GM19240 (cell line): ENCODE measurements around the gene ZBTB46.
"Not testable (repeated sequence)": the region's sequence is repeated elsewhere in the genome, so short reads cannot be mapped to it uniquely, and the experiment has no call there.

Experiments
- DNase-seq: peaks from one replicate; pipeline ENCODE4 v3.0.0; 2011; ENCODE audit warnings: low spot score; ENCODE audit not compliant: insufficient read length

ZBTB46 gene

GRCh38 chr20:63858393-63859165 lies 27.5 kb upstream of the ZBTB46 start:
- no peak for DNase-seq

DNA sequence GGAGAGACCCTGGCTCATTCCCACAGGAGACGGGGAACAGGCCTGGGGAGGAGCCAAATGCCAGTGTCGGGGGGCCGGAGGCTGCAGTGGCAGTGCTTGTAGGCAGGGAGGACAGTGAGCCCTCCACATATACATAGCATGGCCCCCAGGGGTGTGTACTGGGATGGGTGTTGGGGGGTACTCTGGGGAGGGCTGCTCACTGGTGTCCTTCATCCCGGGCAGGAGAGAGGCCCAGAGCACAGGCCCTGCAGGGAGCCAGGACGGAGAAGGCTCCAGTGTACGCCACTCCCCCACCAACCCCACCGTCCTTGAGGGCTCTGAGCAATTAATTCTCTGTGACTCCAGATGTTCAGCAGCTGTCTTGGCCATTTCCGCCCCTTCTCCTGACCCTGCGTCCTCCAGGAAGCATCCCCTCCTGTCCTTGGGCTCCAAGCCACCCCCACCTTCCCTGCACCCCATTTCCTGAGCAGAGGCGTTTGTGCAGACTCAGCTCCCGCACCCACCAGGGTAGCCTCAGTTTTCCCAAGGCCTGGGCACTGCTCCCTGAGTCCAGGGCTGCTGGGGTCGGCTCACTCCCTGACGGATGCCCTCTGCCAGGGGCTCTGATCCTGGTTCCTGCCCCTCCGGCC lies 26.8 kb upstream of the ZBTB46 start:
- no peak for DNase-seq

- DNase-seq: no peak
Observed at GRCh38 chr20:63856098-63856511, 25.0 kb upstream of the ZBTB46 start.

DNA sequence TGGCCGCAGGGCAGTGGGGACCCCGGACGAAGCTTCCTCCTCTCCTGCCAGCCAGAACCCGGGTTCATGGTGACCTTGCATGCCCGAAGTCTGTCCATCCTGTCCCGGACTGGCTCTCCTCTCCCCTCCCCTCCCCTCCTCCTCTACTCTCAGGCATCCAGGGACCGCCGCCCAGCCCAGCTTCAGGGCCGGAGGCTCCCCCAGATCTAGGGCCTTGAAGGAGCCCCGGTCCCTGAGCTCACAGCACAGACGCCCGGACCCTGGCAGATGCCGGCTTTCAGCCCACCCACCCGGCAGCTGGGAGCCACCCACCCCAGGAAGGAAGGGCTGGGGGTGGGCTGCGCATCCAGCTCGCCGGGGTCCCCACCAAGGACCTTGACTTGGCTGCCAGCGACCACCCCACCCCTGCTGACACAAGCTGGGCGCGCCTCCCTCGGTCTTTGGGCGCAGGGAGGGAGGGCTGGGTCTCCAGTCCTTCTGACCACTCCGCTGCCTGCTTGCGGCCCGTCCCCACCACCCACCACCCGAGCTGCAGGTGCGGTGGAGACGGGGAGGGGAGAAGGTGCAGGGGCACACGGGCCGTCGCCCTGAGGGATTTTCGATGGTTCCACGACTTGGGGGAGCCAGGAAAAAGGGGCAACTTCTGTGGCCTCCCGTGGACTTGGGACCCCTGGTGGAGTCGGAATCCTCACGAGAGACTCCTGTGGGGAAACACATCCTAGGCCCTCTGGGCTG lies 24.5 kb upstream of the ZBTB46 start:
- DNase-seq: no peak

GRCh38 chr20:63854766-63855362 lies 23.8 kb upstream of the ZBTB46 start:
- no peak for DNase-seq

- DNase-seq: no peak
Observed at GRCh38 chr20:63854069-63854765, 23.2 kb upstream of the ZBTB46 start.

DNA sequence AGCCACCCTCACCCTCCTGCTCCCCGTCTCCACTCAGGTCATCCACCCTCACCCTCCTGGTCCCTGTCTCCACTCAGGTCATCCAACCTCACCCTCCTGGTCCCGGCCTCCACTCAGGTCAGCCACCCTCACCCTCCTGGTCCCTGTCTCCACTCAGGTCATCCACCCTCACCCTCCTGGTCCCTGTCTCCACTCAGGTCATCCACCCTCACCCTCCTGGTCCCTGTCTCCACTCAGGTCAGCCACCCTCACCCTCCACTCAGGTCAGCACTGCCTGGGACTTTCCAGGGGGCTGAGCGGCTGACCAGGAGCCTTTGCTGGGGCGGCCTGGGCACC lies 22.6 kb upstream of the ZBTB46 start:
- not testable (repeated sequence) for DNase-seq

GRCh38 chr20:63851548-63851943 lies 20.5 kb upstream of the ZBTB46 start:
- DNase-seq: not testable (repeated sequence)

DNA sequence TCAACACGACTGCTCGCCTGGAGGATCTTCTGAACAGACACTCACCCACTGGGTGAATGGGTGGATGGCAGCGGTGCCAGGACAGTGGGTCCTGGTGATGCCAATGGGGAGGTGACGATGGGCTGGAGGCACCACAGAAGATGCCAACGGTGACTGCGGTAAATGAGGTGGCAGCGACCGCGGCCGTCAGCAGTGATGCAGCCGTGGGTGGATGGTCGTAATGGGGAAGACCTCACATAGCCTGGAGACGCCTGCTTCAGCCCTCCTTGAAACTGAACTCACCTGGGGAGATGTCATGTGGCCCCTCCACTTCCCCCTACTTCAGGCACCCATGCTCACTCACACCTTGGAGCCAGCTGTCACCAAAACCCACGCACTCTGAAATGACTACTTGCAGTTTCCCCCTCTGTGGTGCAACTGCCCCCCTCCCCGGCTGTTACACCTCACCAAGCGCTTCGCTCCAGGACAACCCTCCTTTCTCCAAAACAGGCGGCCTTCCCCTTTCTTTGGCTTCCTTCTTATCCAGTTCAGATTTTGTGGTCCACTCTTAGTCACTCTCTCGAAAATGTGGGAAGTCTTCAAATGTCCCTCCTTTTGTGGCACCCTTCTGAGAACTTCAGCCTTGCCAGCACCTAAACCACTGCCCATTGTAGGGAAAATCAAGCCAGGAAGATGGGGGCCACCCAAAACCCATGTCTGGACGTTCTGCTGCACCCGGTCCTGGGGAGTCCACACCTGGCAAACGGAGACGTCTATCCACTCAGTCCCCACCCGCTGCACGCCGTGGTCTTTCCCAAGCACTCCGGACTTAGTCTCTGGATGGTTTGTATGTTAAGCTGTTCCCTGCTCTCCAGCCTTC lies 19.9 kb upstream of the ZBTB46 start:
- DNase-seq: peak; percentile 99

DNA sequence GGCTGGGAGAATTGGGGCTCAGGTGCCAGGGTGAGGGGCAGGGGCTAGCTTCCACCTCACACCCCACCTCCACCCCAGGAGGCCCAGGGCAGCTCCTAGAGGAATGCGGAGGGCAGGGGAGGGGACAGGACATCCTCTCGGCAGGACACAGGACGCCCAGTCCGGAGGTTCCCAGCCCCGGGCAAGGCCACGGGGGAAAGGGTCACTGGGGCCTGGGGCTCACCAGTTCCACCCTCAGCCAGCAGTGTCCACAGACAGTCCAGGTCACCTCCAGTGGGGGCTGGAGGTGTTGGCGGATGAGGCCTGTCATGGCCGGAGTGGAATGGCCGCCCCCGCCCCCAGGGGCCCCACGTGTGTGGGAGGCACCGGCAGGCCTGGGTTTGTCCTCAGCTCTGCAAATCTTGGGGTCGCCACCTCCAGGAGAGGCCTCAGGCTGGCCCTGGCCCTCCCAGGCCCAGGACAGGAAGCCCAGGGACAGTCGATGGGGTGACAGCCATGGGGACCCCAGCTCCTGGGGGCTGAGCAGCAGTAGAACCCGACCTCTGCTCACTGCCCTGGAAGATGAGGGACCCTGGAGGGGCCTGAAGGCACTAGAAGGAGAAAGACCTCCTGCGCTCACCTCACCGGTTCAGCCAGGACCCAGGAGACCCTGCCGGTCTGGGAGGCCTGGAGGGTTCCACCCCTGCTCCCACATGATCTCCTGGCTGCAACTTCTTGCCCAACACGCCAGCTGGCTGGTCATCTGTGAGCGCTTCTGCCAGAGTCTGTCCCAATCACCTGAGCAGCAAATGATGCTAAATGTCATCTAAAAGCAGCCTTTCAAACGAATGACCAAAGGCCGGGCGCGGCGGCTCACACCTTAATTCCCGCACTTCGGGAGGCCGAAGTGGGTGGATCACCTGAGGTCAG lies 17.2 kb upstream of the ZBTB46 start:
- DNase-seq: no peak

GRCh38 chr20:63847237-63848002 lies 16.4 kb upstream of the ZBTB46 start:
- DNase-seq: no peak

DNA sequence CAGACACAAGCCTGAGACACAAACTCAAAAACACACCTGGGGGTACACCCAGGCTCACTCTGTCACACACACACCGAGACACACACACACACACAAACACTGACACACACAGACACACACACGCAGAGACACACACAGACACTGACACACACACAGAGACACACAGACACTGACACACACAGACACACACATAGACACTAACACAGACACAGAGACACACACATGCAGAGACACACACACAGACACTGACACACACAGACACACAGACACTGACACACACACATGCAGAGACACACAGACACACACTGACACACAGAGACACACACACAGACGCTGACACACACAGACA lies 15.8 kb upstream of the ZBTB46 start:
- no peak for DNase-seq

GRCh38 chr20:63846128-63846771 lies 15.2 kb upstream of the ZBTB46 start:
- no peak for DNase-seq

- DNase-seq: no peak
Observed at GRCh38 chr20:63844511-63844991, 13.5 kb upstream of the ZBTB46 start.

DNA sequence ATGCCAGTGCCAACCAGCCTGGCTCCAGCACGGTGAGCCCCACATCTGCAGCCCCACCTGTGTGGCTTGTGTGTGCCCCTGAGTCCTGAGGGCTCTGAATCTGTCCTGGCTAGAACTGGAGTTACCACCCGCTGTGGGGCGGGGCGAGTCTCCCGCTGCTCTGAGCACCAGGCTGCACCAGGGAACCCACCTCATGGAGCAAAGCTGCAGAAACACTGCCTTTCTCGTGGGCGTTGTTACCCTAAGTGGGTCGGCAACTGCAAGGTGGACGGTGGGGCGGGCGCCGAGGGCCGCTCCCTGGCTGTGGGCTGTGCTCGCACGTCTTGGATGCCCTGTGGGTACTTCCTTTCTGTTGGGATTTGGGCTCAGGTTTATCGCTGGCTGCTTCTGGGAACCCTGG lies 12.7 kb upstream of the ZBTB46 start:
- no peak for DNase-seq

DNA sequence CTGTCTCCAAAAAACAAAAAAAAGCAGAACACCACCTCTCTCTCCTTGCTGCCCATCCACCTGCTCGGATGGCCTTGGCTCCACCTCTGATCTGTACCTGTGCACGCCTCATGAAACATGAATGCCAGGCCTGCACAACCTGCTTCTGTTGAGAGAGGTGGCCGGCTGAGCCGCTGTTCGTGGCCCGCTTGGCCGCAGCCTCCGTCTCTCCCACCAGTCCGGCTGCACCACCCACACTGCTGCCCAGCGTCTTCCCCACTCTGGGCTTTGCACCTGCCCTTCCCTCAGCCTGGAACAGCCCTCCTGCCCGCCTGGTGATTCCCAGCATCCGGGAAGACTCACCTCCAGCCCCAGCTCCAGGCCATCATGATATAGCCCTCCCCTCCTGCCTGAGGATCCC lies 12.2 kb upstream of the ZBTB46 start:
- no peak for DNase-seq

- DNase-seq: no peak
Observed at GRCh38 chr20:63842258-63842657, 11.2 kb upstream of the ZBTB46 start.

DNA sequence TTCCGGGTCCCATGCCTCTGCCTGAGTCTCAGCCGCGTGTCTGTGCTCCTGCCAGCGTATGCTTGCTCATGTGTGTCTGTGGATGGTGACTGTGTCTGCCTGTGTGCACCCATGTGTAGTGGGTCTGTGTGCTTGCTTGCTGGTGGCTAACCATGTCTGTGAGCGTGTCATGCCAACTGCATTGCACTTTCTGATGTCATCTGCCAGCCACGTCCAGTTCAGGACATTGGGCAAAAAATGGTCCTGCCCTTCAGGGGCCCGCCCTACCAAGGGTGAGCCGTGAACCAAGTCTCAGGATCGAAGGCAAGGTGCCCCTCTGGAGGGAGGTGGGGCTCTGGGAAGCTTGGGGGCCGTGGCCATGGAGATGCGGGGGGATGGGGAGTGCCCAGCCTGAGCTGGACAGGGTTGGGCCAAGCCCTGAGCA lies 9.4 kb upstream of the ZBTB46 start:
- no peak for DNase-seq
